Suprapubic skin (tissue), 3 donors: Measurements from ENCODE around the gene SORCS2.

ENCODE experiments used
- POLR2A ChIP-seq, 2 donors: fragments of 450-650 bp; IDR thresholded peaks; one replicate each; pipeline ENCODE4 v1.6.1; 2017; ENCODE audit warnings: antibody characterized with exemption in 2 of 2, mild to moderate bottlenecking in 2 of 2, moderate library complexity in 2 of 2
- TF ChIP-seq, protein P1 (sequence below), 2 donors: fragments of 200-600 bp in 1 of 2; fragments of 450-650 bp in 1 of 2; sonication (generic) in 1 of 2; IDR thresholded peaks; one replicate each; pipeline ENCODE4 v1.5.1; 2016 to 2019; ENCODE audit warnings: antibody characterized with exemption in 2 of 2, mild to moderate bottlenecking in 1 of 2, moderate library complexity in 1 of 2

DNA sequence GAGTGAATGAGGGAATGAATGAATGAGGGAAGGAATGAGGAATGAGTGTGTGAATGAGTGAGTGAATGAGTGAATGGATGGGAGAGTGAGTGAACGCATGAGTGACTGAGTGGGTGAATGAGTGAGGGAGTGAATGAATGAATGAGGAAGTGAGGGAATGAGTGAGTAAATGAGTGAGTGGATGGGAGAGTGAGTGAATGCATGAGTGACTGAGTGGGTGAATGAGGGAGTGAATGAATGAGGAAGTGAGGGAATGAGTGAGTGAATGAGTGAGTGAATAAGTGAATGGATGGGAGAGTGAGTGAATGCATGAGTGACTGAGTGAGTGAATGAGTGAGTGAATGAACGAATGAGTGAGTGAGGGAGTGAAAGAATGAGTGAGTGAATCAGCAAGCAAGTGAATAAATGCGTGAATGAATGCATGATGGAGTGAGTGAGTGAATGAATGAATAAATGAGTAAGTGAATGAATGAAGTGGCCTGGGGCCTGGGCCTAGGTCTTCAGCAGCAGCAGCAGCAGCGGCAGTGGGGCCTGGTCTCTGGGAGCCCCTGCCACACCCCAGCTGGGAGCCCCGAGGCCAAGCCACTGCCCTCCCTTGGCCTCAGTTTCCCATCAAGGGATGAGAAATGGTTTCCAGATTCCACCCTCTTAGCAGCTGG, 258.6 kb downstream of the SORCS2 start:
- TF ChIP-seq, protein P1, sequence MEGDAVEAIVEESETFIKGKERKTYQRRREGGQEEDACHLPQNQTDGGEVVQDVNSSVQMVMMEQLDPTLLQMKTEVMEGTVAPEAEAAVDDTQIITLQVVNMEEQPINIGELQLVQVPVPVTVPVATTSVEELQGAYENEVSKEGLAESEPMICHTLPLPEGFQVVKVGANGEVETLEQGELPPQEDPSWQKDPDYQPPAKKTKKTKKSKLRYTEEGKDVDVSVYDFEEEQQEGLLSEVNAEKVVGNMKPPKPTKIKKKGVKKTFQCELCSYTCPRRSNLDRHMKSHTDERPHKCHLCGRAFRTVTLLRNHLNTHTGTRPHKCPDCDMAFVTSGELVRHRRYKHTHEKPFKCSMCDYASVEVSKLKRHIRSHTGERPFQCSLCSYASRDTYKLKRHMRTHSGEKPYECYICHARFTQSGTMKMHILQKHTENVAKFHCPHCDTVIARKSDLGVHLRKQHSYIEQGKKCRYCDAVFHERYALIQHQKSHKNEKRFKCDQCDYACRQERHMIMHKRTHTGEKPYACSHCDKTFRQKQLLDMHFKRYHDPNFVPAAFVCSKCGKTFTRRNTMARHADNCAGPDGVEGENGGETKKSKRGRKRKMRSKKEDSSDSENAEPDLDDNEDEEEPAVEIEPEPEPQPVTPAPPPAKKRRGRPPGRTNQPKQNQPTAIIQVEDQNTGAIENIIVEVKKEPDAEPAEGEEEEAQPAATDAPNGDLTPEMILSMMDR (IDR thresholded peaks at IDR 0.05): no peak
- no peak for TF ChIP-seq POLR2A (IDR thresholded peaks at IDR 0.05)
